ENCODE data around the gene PRICKLE2. TPM values are rescaled to one million over a fixed set of nuclear protein-coding genes. Genes with fewer than 3 reads are reported as not detected.
A peak's percentile ranks its signal among the peaks of the same experiment; 100 is the strongest.

Gene PRICKLE2
- total RNA-seq, 1 experiment from 2014 or later: not detected

GRCh38 chr3:64167351-64167750, 57.9 kb downstream of the PRICKLE2 start:
- DNase-seq (ENCODE audit: low spot score): no peak
- CTCF ChIA-PET: no interaction called here
- no peaks in the 10 kb centered on the region for H3K36me3 ChIP-seq (ENCODE audit: insufficient read depth, low read length, poor library complexity, severe bottlenecking)
- H3K4me3 ChIP-seq (ENCODE audit: low read depth, low read length, poor library complexity, severe bottlenecking): no peak overlapping the region
- H3K9me3 ChIP-seq (ENCODE audit: low read depth, low read length, poor library complexity, severe bottlenecking): no peaks in the 10 kb centered on the region
- TF ChIP-seq EZH2 (IDR thresholded peaks at IDR 0.05; ENCODE audit: borderline replicate concordance, low read depth, low read length, poor library complexity, severe bottlenecking) (no peak), CTCF (conservative IDR thresholded peaks at IDR 0.05; ENCODE audit: low read depth, low read length) (no peak)
- POLR2A ChIA-PET (ENCODE audit: low non-redundant PET): no interaction called here
- intact Hi-C loops (cut with micrococcal nuclease; ENCODE audit: unreplicated experiment): loop anchor here (5.0 kb wide), 1 partner anchor 135 kb away; no protein-coding TSS in a partner anchor
- no TSS peak for BruUV-seq (replicated peaks)
- H3K27me3 ChIP-seq (replicated peaks; ENCODE audit: insufficient read depth, low read depth, low read length, poor library complexity): no peaks in the 10 kb centered on the region
- no peak overlapping the region for H3K27ac ChIP-seq (ENCODE audit: low read depth, low read length, poor library complexity, severe bottlenecking)
- H3K4me1 ChIP-seq (ENCODE audit: insufficient read depth, low read length, poor library complexity, severe bottlenecking): no peaks in the 10 kb centered on the region

- Histone ChIP-seq H3K9me3 (ENCODE audit: low read depth, low read length, poor library complexity, severe bottlenecking) (no peaks in the 10 kb centered on the region), H3K27me3 (replicated peaks; ENCODE audit: insufficient read depth, low read depth, low read length, poor library complexity) (no peaks in the 10 kb centered on the region), H3K4me3 (ENCODE audit: low read depth, low read length, poor library complexity, severe bottlenecking) (no peak overlapping the region), H3K36me3 (ENCODE audit: insufficient read depth, low read length, poor library complexity, severe bottlenecking) (no peaks in the 10 kb centered on the region), H3K4me1 (ENCODE audit: insufficient read depth, low read length, poor library complexity, severe bottlenecking) (no peaks in the 10 kb centered on the region), H3K27ac (ENCODE audit: low read depth, low read length, poor library complexity, severe bottlenecking) (no peak overlapping the region)
- BruUV-seq (replicated peaks): no TSS peak
- POLR2A ChIA-PET (ENCODE audit: low non-redundant PET): no interaction called here
- TF ChIP-seq CTCF (conservative IDR thresholded peaks at IDR 0.05; ENCODE audit: low read depth, low read length): peak; percentile 42; the same call in 1 of the 2 replicates
- TF ChIP-seq EZH2 (IDR thresholded peaks at IDR 0.05; ENCODE audit: borderline replicate concordance, low read depth, low read length, poor library complexity, severe bottlenecking): no peak
- DNase-seq (ENCODE audit: low spot score): peak; percentile 45
- intact Hi-C loops (cut with micrococcal nuclease; ENCODE audit: unreplicated experiment): loop anchor here (5.0 kb wide), 1 partner anchor 134 kb away; no protein-coding TSS in a partner anchor
- CTCF ChIA-PET: no interaction called here
These were observed 58.6 kb downstream of the PRICKLE2 start for GRCh38 chr3:64166584-64167162.

- Histone ChIP-seq H3K9me3 (ENCODE audit: low read depth, low read length, poor library complexity, severe bottlenecking) (no peaks in the 10 kb centered on the region), H3K36me3 (ENCODE audit: insufficient read depth, low read length, poor library complexity, severe bottlenecking) (no peaks in the 10 kb centered on the region), H3K27me3 (replicated peaks; ENCODE audit: insufficient read depth, low read depth, low read length, poor library complexity) (no peaks in the 10 kb centered on the region), H3K4me3 (ENCODE audit: low read depth, low read length, poor library complexity, severe bottlenecking) (no peak overlapping the region), H3K27ac (ENCODE audit: low read depth, low read length, poor library complexity, severe bottlenecking) (no peak overlapping the region), H3K4me1 (ENCODE audit: insufficient read depth, low read length, poor library complexity, severe bottlenecking) (no peaks in the 10 kb centered on the region)
- no peak for DNase-seq (ENCODE audit: low spot score)
- intact Hi-C loops (cut with micrococcal nuclease; ENCODE audit: unreplicated experiment): no loop called here
- ChIA-PET POLR2A (ENCODE audit: low non-redundant PET) (no interaction called here), CTCF (no interaction called here)
- TF ChIP-seq CTCF (conservative IDR thresholded peaks at IDR 0.05; ENCODE audit: low read depth, low read length) (no peak), EZH2 (IDR thresholded peaks at IDR 0.05; ENCODE audit: borderline replicate concordance, low read depth, low read length, poor library complexity, severe bottlenecking) (no peak)
- BruUV-seq (replicated peaks): no TSS peak
These were observed 60.9 kb downstream of the PRICKLE2 start for GRCh38 chr3:64164349-64164748.

Measured in A673 (cell line).